OCI-LY1 (cell line): Measurements from ENCODE around the gene TBL1X.

ENCODE experiments used
- CTCF ChIP-seq: fragments of 200-600 bp; sonication (generic), shearing (Covaris generic); IDR thresholded peaks from 2 replicates; pipeline ENCODE4 v1.5.1; 2017; ENCODE audit warnings: mild to moderate bottlenecking, antibody characterized with exemption, low read length, moderate library complexity, mixed read lengths
- EZH2 ChIP-seq: fragments of 200-600 bp; sonication (generic), shearing (Covaris generic); IDR thresholded peaks from 2 replicates; pipeline ENCODE4 v1.8.0; 2017; ENCODE audit warnings: borderline replicate concordance, mixed run types, mild to moderate bottlenecking, antibody characterized with exemption, low read length, moderate library complexity, mixed read lengths

GRCh38 chrX:9646471-9647224 lies 181.8 kb downstream of the TBL1X start:
- no peak for TF ChIP-seq CTCF
- no peak for TF ChIP-seq EZH2
